GM12878 (cell line): ENCODE measurements around the gene UFD1.

ENCODE experiments used
- CREM ChIP-seq: IDR thresholded peaks from 2 replicates; pipeline ENCODE4 v1.6.1; 2014; ENCODE audit warnings: antibody characterized with exemption, low read depth
- JUND ChIP-seq: IDR thresholded peaks from 2 replicates; pipeline ENCODE4 v1.6.1; 2012; ENCODE audit warnings: low read depth, mild to moderate bottlenecking, low read length, improper control_type of control experiment, moderate library complexity
- TCF12 ChIP-seq: IDR thresholded peaks from 2 replicates; pipeline ENCODE4 v1.6.1; 2011; ENCODE audit warnings: low read depth, mild to moderate bottlenecking, low read length

- no peak for TF ChIP-seq CREM
- no peak for TF ChIP-seq JUND
- TF ChIP-seq TCF12: no peak
Measured at GRCh38 chr22:19518635-19519034, 39.6 kb upstream of the UFD1 start.
